HG03039 (cell line): ENCODE results near the gene ARL6IP4.

ENCODE experiments used
- ATAC-seq: cut with Tn5 transposase; IDR thresholded peaks from one replicate; pipeline ENCODE4 v1.9.1; 2021; ENCODE audit warnings: mild to moderate bottlenecking, moderate library complexity; ENCODE audit not compliant: unreplicated experiment

ARL6IP4 gene

DNA sequence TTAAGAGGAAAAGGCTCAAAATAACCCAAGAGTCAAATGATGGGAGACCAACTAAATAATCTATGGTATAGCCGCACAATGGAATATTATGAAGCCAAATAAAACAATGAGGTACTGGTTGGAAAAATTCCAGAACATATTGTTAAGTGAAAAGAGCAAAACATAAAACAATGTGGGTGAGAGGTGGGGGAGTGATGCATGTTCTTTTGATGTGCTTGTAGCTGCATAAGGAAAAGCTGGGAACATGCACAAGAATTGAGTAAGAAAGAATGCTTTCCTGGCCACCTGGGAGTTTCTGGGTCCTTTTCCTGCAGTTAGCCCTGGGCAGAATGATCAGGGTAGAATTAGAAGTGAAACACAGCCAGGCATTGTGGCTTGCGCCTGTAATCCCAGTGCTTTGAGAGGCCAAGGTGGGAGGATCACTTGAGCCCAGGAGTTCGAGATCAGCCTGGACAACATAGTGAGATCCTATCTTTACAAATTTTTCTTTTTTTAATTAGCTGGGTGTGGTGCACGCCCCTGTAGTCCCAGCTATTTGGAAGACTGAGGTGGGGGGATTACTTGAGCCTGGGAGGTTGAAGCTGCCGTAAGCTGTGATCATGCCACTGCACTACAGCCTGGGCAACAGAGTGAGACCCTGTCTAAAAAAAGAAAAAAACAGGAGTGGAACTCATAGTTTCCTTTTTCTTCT is 22.1 kb upstream of the ARL6IP4 start:
- no peak for ATAC-seq

DNA sequence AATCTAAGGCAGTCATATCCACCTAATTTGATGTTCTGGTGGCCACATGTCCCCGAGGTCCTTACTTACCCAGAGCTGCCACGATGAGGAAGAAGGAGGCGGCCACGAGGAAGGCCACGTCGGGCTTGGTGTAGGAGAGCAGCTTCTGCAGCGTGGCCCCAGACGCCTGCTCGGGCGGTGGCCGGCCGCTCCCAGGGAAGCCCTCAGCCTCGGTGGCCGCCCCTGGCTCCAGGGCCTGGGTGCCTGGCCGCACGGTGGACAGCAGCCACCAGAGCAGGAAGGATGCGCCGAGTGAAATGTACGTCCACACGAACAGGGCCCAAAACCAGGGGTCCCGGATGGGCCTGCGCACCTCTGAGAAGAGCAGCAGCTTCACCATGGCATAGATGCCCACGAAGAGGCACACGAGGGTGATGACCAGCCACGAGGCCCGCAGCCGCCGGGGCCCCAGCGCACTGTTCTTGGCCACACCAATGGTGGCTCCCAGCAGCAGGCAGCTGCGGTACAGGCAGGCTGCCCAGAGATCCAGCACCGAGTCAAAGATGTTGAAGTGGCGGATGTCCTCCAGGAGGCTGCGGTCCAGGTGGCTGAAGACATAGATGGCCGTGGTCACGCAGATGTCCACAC is 20.8 kb upstream of the ARL6IP4 start:
- ATAC-seq = no peak

DNA sequence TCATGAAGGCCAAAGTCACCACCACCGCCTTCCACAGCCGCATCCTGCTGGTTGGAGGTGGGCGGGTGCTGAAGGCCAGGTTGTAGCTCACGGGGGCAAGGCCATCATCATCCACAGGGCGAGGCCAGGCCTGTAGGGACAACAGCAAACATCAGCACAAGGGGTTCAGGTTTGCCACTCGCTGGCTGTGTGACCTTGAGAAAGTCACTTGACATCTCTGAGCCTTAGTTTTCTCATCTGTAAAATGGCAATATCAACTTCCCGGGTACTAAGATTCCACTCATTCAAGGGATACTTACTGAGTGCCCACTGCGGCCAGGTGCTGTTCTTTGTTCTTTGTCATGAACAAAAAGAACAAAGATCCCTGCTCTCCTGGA is 20.3 kb upstream of the ARL6IP4 start:
- no peak for ATAC-seq

DNA sequence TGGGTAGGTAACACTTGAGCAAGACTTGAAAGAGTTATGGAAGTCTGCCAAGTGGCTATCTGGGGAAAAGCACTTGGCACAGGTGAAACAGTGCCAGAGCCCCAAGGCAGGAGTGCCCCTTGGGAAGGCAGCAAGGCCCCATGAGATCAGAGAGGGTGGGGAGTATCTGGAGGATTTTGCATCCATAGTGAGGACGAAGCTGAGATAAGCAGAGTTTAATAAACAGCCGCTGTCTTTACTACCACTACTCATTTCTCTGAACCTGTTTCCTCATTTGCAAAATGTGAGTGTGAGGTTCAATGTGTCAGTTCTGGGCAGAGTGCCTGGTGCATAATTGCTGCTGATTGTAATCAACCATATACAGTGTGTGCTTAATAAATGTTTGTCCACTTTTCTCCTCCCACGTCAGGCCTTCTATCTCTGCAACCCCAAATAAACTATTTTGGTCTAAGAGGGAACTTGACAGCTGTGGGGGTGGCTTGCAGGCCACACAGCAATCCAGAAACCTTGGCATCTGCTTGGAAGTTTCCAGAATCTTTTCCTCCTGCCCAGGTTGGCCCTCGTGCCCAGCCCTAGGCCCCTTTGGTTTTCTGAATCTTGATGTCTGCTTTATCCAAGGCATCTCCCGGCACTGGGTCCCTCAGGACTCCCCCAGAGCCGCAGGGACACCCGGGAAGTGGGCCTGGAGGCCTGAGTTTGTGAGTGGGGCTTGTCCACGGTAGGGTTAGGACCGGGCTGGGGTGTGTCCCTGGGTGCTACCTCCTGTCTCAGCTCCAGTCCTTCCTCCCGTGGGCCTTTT is 18.8 kb upstream of the ARL6IP4 start:
- no peak for ATAC-seq

DNA sequence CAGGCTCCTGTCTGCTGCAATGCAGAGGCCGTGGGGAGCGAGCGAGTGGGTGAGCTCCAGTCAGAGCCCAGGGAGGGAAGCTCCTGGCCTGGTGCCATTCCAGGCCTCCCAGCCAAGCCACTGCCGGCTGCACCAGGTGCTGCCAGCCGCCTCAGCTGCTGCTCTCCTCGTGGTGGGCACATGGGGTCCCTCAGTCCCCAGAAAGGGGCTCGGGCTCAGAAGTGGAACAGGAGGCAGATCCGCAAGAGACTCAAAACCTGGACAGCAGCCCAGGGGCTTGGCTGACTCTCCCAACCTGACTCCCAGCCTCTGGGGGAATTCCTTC is 16.6 kb upstream of the ARL6IP4 start:
- no peak for ATAC-seq

DNA sequence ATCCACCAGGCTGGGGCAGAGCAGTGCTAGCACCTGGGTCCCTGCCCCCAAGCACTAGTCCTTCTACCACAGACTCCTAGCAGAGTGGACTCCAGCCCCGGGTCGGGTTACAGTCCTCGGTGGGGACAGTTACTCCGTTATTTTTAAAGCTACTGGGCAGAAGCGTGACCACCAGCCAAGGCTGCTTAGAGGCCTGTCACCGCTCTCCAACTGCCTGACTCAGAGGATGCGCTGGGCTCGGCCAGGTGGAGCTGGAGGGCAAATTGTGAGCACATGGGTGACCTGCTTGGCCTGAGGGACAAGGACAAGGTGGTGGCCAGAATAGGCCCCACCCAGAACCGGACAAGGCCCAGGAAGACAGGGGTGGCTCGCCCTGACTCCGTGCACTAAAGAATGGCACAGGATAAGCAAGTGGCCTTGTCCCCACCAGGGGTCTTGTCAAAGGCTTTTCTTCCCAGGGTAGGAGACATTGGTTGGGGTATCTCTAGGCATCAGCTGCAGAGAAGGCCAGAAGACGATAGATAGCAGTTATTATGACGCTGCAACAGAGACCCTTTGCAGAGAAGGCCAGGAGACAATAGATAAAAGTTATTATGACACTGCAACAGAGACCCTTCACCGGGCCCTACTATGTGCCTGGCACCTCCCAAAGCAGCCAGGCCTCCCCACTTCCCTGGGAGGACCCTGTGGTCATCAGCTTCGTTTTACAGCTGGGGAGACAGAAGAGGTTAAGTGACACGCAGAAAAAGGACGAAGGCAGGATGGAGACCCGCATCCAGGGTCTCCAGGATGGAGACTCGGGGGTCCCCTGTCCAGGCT is 15.8 kb upstream of the ARL6IP4 start:
- ATAC-seq = no peak

DNA sequence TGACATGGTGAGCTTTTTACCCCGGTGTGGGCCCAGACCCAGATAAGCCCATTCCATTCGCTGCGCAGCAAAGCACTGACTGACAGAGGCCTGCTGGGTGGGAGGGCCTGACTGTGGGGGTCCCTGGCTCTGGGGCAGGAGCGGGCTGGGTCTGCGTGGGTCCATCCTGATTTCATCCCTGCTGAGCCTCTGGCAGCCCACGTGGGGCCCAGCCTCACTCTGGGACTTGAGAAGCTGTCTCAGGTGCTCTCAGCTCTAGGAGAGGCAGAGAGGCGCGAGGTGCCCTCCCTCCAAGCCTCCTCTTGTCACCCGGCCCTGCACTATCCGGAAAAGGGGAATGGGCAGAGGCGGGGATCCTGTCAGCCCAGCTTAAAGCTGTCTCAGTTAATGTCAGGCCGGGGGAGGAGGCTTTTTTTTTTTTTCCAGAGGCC is 15.1 kb upstream of the ARL6IP4 start:
- no peak for ATAC-seq

DNA sequence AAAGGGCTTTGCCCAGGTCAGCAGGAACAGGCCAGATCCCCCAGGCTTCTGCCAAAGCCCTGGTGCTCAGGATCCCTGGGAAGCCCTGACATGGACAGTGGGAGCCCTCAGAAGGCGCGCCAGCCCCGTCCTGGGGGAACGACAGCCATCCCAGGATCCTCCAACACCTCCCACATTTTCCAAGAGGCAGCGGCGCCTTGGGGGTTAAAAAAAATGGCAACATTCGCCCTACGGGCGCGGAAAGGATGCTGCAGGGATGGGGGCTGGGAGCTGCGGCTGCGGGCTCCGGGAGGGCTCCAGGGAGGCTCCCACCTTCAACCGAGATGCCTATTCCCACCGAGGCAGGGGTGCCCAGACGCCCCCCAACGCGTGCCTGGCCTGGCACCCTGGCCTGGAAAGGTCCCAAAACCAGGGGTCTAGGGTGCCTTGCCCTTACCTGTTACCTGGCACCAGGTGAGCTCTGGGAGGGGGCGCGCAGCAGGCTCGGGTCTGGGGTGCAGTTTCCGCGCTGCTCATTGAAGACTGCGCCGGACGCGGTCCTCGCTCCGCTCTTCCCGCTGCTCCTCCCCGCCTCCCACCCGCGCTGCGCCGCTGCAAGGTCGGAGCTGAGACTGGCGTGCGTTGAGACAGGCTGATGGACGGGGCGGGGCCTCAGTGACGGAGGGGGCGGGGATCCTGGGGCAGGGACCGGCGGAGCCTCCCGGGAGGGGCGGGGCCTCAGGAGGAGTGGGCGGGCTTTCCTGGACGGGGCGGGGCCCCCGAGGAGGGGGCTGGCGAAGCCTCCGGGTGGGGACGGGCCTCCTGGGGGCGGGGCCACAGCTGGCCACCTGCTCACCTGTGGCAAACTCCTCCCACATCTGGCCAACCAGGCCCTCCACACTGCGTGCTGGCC is 14.4 kb upstream of the ARL6IP4 start, which contains the start of gene ABCB9:
TSS of gene ABCB9 (minus strand) at position 613 of the 892 bp plus-strand sequence. CDS start 6,228 bp downstream, outside the sequence.
- ATAC-seq = peak; percentile 66

DNA sequence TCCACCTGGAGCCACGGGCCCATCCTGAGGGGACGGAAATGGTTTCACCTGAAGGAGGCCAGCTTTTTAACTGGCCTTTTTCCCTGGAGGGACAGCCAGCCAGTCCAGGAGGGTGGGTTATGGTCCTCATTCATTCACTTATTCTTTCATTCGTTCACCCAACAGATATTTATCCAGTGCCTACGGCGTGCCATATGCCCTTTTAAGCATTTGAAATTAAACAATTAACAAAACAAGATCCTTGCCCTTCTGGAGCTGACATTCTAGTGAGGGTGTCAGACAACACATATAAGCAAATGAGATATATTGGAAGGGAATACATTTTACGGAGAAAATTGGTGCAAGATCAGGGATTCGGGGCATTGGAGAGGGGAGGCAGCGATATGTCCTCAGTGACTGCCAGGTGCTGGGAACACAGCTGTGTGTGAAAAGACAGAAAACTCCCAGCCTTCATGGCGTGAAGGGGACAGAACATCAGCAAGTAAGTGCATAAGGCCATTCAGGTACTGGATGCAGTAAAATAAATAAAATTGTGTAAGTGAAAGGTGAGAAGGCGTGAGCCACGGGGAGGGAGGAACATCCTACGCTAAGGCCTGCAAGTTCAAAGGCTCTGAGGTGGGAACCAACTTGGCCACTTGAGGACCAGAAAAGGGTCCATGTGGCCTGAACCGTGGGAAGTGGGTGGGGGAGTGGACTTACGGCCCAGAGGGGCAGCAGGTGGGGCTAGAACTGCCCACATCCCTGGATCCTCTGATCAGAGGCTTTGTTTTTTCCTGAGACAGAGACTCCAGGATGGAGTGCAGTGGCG is 13.5 kb upstream of the ARL6IP4 start:
- no peak for ATAC-seq

DNA sequence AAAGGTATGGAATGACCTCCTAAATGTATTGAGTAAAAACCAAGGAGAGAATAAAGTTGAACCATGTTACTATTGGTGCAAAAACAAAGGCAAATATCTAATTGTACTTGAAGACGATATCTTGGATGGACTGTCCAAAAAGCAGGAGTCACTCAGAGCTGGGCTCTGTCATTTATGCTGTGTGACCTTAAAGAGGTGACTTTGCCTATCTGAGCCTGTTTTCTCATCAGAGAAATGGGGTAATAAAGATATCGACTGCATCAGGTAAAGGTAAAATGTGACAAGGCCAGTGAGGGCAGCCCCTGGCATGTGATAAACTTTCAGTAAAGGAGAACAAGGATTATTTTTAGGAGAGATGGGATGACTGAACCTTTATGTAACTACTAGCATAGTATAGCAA is 12.4 kb upstream of the ARL6IP4 start:
- ATAC-seq = no peak

DNA sequence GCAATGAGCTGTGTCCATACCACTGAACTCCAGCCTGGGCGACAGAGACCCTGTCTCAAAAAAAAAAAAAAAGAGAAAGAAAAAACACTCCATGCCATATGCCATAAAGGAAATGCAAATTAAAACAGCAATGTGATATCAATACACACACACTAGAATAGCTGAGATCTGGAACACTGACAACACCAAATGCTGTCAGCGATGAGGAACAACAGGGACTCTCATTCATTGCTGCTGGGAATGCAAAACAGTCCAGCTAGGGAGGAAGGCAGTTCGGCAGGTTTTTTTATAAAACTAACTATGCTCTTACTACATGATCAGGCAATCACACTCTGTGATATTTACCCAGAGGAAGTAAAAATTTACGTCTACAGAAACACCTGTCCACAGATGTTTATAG is 10.8 kb upstream of the ARL6IP4 start:
- ATAC-seq = no peak

DNA sequence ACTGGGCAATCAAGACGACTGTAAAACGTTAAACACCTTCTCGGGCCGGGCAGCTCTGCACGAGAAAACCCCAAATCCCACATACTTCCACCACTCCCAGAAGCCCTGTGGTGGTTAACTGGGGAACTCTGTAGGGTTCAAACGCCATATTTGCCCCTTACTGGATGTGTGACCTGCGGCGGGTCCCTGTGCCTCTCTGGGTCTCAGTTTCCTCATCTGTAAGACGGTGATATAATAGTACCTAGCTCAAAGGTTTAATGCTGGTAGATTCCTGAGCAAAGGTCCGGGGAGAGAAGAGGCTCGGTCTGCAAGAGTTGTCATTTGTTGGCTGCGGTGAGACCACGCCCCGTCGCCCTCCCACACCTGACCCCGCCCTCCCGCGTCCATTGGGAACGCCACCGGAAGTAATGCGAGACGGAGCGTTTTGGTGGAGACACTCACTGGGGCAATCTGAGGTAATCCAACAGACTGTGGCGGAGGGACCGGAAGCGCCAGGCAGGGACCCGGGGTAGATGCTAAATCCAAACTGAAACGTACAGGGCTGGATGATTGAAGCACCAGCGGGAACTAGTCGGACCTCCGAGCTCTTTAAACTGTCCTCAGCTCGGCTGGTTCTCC is 6.1 kb upstream of the ARL6IP4 start:
- peak; percentile 64 for ATAC-seq

DNA sequence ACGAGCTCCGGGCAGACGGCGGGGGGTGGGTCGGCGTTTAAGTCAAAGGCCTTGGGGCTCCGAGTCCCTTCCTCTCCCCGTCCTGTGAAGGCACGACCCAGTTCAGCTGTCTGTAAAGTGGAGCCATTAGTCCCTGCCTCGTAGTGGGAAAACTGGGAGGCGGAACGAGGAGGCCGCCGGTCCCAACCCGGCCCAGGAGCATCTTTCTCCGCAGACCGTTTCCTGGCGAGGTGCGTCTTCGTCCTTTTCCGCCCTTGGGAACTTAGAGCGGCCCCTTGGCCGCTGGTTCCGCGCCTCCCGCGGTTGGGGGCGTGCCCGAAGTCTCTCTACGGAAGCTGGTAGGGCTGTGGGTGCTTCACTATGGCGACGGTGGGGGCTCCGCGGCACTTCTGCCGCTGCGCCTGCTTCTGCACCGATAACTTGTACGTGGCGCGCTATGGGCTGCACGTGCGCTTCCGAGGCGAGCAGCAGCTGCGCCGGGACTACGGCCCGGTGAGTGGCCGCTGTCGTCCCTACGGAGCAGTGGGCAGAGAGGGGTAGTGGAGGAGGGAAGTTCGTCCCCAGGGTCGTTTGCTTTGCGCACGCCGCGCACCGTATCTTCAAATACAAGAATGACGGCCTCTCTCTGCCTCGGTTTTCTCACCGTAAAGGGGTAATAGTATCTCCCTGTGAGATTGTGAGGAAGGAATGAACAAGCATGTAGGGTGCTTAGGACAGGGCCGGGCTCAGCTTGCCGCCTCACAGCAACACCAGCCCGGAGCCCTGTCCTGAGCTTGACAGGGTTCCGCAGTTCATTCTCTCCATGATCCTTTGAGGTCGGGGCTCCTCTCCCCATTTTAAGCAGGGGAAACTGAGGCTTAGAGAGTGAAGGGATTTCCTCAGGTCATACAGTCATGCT is 5.3 kb upstream of the ARL6IP4 start, which contains the start of gene OGFOD2:
TSS of gene OGFOD2 (plus strand) at position 353 of the 898 bp plus-strand sequence. CDS start at position 361, 8 bp downstream.
- peak; percentile 49 for ATAC-seq

DNA sequence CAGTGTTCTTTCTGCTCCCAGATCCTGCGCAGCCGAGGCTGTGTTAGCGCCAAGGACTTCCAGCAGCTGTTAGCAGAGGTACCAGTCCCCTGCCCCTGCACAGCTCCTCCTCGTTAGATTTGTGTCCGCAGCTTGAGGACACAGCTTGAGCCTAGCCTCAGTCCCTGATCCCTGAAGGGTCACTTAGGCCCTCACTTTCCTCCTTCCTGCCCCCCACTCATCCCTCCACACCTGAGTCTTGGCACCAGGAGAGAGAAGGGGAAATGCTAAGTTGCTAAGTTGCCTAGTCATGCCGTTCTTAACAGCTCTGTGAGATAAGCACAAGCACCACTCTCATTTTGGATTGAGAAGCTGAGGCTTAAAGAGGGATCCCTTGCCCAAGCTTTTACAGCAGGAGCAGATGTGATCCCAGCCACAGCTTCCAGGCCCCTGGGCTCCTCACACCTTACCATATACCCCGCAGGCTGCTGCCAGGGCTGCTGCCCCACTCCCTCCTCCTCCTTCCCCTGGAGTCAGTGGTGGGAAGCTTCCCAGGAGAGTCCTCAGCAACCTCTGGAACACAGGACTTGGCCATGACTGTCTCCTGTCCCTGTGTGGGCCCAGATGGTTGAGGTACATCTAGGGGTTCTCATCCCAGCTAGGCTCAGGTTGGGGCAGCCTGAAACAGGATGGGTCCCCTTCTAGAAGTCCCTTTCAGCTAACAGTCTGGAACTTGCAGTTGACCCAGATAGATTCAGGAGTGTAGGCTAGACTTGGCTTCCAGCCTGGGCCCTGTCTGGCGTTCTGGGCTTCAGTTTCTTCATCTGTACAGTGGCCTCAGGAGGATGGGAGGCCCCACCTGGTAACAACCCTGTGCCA is 4.5 kb upstream of the ARL6IP4 start:
- ATAC-seq = no peak

DNA sequence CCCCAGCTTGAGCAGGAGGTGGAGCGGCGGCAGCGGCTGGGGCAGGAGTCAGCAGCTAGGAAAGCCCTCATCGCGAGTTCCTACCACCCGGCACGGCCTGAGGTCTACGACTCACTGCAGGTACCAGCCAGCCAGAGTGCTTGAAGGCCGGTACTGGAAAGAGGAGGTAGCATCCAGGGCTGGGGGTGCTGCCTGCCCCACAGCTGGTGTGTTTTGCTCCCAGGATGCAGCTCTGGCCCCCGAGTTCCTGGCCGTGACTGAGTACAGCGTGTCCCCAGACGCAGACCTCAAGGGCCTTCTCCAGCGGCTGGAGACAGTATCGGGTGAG is 3.9 kb upstream of the ARL6IP4 start:
- ATAC-seq = no peak

DNA sequence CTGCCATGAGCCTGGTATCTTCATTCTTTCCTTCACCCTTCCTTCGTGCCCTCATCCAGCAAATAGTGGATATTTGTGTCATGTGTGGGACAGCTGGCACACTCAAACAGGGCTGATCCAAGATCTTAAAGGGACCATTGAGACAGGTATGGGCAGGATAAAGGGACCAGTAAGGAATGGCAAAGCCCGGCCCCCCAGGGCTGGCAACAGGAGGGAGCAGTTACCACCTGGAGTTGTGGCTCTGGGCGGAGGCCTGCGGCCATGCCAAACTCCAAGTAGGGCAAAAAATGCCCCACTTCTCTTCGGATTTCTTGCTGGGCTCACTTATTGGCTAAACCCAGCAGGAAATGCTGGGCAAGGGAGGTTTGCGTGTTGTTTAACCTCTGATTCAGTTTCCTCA is 3.3 kb upstream of the ARL6IP4 start:
- no peak for ATAC-seq
